SW 1271 (cell line): Measurements from ENCODE around the gene C19orf81.

Experiments
- DNase-seq, 2 experiments: peaks; one replicate each; lab custom pipeline; 2025; lab: John Stamatoyannopoulos, UW

C19orf81 gene

GRCh38 chr19:50679177-50680125, 30.2 kb downstream of the C19orf81 start:
- DNase-seq: peak in 1 of 2 experiments; percentile 71

GRCh38 chr19:50686310-50687032, 37.2 kb downstream of the C19orf81 start:
- no peak for DNase-seq

GRCh38 chr19:50688766-50689165, 39.5 kb downstream of the C19orf81 start:
- no peak for DNase-seq

- no peak for DNase-seq
Observed at GRCh38 chr19:50690439-50690838, 41.2 kb downstream of the C19orf81 start.

DNA sequence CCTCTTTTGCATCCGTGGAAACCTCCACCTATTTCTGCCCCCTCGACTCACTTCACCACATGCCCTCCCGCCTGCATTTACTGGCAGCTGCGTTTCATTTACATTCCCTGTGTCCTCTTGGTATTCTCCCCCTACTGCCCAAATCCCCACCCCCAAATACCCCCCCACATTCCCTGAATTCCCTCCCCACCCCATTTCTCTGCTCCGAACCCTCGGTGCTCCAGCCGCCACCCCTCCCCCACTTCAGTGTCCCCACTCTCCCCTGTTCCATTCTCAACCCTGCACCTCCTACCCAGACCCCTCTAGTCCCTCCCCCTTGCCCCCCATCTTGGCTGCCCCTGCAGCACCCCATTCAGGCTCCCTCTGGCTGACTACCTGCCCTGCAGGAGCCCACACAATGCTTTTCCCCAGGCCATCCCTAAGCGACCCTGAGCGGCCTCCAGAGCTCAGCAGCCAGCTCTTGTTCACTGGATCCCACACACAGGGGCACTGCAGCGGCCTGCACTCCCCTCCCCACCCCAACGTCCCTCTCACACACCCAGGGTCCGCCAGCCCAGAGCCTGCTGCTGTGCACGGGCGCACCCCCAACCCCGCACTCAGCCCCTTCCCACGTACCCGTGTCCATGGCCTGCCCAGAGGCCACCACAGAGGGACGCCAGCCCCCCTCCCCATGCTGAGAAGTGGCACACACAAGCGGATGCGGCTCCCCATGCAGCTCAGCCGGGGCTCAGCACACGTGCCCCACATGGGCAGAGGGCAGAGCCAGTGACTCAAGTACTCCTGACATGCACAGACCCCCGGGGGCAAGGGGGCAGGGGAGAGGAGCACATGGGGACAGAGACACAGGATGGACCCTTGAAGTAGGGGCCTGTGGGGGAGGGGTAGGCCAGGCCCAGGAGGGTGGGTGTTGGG, 44.1 kb downstream of the C19orf81 start:
- no peak for DNase-seq

DNA sequence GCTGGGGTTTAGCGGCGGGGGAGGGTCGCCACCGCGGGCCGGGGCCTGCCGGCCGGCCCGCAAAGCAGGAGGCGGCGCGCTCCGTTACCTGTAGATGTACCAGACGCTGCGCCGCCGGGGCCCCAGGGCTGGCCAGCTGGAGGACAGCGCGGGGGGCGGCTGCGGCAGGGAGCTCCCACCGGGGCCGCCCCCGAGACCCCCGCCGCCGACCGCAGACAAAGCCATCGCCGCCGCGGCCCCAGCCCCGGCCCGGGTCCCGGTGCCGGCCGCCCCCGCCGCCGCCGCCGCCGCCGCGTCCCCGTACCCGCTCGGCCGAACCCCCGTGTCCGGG, 45.5 kb downstream of the C19orf81 start:
- DNase-seq: no peak

GRCh38 chr19:50695251-50696093, 46.2 kb downstream of the C19orf81 start:
- no peak for DNase-seq

DNA sequence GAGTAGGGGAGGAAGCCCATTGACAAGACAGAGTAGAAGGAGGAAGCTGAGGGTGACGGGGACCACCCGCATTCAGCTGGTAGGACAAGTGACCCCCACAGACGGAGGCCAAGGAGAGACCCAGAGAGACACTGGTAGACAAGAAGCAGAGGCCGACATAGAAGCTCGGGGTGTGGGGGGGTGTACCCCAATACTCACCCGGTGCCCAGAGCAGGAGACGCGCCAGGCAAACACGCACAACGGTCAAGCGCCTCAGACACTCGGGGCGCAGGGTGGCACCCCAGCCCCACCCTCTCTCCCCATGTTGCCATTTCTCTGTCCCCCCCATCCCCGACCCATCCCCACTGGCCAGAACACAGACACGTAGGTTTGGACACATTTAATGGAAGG, 46.8 kb downstream of the C19orf81 start:
- no peak for DNase-seq

- no peak for DNase-seq
Observed at GRCh38 chr19:50697414-50698124, 48.3 kb downstream of the C19orf81 start.

DNA sequence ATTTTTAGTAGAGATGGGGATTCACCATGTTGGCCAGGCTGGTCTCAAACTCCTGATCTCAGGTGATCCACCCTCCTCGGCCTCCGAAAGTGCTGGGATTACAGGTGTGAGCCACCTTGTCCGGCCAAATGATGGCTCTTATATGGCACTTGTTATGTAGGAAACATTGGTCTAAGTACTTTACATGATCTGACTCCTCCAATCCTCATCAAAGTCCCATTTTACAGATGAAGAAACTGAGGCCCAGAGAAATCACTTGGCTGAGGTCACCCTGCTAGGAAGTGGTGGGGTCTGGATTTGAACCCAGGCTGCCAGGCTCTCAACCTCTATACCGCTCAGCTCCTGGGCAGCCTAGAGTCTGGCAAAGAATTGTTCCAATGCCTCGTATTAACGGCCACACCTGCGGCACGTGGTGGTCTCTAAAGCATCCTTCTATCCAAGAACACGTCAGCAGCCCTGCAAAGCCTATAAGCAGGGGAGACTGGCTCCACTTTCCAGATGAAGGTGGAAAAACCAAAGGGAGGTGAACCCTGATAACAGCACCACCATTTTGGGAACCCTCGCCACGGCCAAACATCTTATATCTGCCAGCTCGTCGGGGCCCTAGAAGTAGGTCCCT, 52.2 kb downstream of the C19orf81 start:
- DNase-seq: no peak

- no peak for DNase-seq
Observed at GRCh38 chr19:50702158-50702870, 53.1 kb downstream of the C19orf81 start.

GRCh38 chr19:50702871-50703829, 53.9 kb downstream of the C19orf81 start:
- DNase-seq: peak in 1 of 2 experiments; percentile 43

DNA sequence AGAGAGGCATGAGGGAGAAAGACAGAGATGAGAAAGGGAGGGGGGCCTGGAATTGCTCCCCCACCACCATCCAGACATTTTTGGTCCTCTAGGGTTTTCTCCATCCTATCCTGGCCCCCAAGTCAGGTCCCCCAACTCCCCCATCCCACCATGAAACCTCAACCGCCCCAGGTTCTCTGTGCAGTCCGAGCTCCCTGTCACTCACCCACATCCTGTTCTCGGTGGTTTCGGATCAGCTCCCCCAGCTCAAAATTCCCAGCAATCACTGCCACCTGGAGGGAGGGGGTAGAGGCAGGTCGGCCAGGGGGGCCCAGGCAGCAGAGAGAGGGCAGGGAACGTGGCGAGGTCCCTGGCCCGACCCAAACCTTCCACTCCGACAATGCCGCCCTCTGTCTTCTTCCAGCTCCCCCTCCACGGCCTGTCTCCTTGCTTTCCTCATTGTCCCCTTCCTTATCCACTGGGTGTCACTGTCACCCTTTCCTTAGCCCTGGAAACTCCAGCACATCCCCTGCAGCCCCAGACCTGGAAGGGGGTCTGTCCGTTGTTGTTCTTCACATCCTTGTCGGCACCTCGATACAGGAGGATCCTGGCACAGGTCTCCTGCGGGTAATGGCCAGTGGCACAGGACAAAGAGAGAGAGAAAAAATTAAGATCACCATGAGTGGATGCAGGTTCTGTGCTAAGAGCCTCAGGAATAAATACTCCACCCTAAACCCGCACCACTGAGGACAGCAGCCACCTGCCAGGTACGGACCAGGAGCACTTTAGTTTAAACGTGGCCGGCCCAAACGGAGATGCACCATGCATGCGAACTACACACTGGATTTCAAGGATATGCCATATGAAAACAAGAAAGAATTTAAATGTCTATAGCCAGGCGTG, 54.9 kb downstream of the C19orf81 start:
- peak in 1 of 2 experiments; percentile 61 for DNase-seq

GRCh38 chr19:50705422-50706019, 56.3 kb downstream of the C19orf81 start:
- DNase-seq: peak in 1 of 2 experiments; percentile 67

- no peak for DNase-seq
Observed at GRCh38 chr19:50706387-50706786, 57.1 kb downstream of the C19orf81 start.

DNA sequence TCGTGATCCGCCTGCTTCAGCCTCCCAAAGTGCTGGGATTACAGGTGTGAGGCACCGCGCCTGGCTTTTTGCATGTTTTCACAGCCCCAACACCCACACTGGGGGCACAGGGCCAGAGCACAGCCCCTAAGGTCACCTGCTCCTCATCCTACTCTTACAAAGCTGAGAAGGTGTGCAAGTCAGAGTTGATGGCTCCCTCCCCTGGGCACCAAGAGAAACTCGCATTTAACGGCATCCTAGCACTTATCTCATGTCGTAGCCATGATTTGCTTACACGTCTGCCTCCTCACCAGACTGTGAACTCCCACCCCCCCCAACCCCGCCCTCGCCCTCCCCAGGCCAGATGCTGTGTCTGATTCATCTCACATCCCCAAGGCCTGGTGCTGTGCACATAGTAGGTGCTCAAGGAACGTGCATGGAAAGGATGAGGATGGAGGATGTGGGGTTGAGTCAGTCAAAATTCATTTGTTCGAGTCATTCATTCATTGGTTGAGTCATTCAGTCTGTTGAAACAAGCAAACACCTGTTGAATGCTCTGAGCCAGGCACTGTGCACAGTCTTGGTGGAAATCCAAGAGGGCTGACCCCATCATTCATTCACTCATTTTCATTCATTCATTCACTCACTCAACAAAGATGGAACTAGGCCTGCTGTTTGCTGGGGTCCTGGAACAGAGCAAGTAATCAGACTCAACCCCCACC, 59.1 kb downstream of the C19orf81 start:
- DNase-seq: no peak
